ENCODE measurements around the gene DPP10.
"Not testable (repeated sequence)": the region's sequence is repeated elsewhere in the genome, so short reads cannot be mapped to it uniquely, and the experiment has no call there.

DPP10 gene

GRCh38 chr2:115034801-115035200 lies 592.4 kb downstream of the DPP10 start:
- DNase-seq: no peak

GRCh38 chr2:115036818-115037217 lies 594.4 kb downstream of the DPP10 start:
- DNase-seq: no peak

GRCh38 chr2:115057473-115057872 lies 615.0 kb downstream of the DPP10 start:
- DNase-seq: no peak

- DNase-seq: no peak
Observed at GRCh38 chr2:115070002-115070401, 627.6 kb downstream of the DPP10 start.

- no peak for DNase-seq
Observed at GRCh38 chr2:115071534-115071933, 629.1 kb downstream of the DPP10 start.

- no peak for DNase-seq
Observed at GRCh38 chr2:115075800-115076199, 633.4 kb downstream of the DPP10 start.

GRCh38 chr2:115077626-115078025 lies 635.2 kb downstream of the DPP10 start:
- no peak for DNase-seq

GRCh38 chr2:115083225-115083624 lies 640.8 kb downstream of the DPP10 start:
- DNase-seq: no peak

GRCh38 chr2:115083711-115084110 lies 641.3 kb downstream of the DPP10 start:
- DNase-seq: no peak

GRCh38 chr2:115084446-115084845 lies 642.0 kb downstream of the DPP10 start:
- DNase-seq: no peak

GRCh38 chr2:115086051-115086620 lies 643.7 kb downstream of the DPP10 start:
- not testable (repeated sequence) for DNase-seq

GRCh38 chr2:115094441-115094840 lies 652.0 kb downstream of the DPP10 start:
- DNase-seq: no peak

- no peak for DNase-seq
Observed at GRCh38 chr2:115105966-115106365, 663.5 kb downstream of the DPP10 start.

- no peak for DNase-seq
Observed at GRCh38 chr2:115115135-115115534, 672.7 kb downstream of the DPP10 start.

- DNase-seq: no peak
Observed at GRCh38 chr2:115118306-115118705, 675.9 kb downstream of the DPP10 start.

GRCh38 chr2:115119086-115119485 lies 676.6 kb downstream of the DPP10 start:
- no peak for DNase-seq

GRCh38 chr2:115122701-115123100 lies 680.3 kb downstream of the DPP10 start:
- DNase-seq: no peak

- DNase-seq: no peak
Observed at GRCh38 chr2:115124817-115125216, 682.4 kb downstream of the DPP10 start.

- DNase-seq: no peak
Observed at GRCh38 chr2:115129536-115129935, 687.1 kb downstream of the DPP10 start.

- DNase-seq: no peak
Observed at GRCh38 chr2:115160531-115161080, 718.2 kb downstream of the DPP10 start.

- no peak for DNase-seq
Observed at GRCh38 chr2:115161081-115161770, 718.8 kb downstream of the DPP10 start.

- DNase-seq: no peak
Observed at GRCh38 chr2:115161771-115162493, 719.5 kb downstream of the DPP10 start.

GRCh38 chr2:115162494-115163293 lies 720.3 kb downstream of the DPP10 start:
- DNase-seq: no peak
